D341Med (cell line): Measurements from ENCODE around the gene IREB2.
"Not testable (repeated sequence)": the region's sequence is repeated elsewhere in the genome, so short reads cannot be mapped to it uniquely, and the experiment has no call there.

Experiments
- DNase-seq: peaks from one replicate; pipeline ENCODE4 v3.0.0; 2012; ENCODE audit warnings: low spot score

Gene IREB2, protein sequence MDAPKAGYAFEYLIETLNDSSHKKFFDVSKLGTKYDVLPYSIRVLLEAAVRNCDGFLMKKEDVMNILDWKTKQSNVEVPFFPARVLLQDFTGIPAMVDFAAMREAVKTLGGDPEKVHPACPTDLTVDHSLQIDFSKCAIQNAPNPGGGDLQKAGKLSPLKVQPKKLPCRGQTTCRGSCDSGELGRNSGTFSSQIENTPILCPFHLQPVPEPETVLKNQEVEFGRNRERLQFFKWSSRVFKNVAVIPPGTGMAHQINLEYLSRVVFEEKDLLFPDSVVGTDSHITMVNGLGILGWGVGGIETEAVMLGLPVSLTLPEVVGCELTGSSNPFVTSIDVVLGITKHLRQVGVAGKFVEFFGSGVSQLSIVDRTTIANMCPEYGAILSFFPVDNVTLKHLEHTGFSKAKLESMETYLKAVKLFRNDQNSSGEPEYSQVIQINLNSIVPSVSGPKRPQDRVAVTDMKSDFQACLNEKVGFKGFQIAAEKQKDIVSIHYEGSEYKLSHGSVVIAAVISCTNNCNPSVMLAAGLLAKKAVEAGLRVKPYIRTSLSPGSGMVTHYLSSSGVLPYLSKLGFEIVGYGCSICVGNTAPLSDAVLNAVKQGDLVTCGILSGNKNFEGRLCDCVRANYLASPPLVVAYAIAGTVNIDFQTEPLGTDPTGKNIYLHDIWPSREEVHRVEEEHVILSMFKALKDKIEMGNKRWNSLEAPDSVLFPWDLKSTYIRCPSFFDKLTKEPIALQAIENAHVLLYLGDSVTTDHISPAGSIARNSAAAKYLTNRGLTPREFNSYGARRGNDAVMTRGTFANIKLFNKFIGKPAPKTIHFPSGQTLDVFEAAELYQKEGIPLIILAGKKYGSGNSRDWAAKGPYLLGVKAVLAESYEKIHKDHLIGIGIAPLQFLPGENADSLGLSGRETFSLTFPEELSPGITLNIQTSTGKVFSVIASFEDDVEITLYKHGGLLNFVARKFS

DNA sequence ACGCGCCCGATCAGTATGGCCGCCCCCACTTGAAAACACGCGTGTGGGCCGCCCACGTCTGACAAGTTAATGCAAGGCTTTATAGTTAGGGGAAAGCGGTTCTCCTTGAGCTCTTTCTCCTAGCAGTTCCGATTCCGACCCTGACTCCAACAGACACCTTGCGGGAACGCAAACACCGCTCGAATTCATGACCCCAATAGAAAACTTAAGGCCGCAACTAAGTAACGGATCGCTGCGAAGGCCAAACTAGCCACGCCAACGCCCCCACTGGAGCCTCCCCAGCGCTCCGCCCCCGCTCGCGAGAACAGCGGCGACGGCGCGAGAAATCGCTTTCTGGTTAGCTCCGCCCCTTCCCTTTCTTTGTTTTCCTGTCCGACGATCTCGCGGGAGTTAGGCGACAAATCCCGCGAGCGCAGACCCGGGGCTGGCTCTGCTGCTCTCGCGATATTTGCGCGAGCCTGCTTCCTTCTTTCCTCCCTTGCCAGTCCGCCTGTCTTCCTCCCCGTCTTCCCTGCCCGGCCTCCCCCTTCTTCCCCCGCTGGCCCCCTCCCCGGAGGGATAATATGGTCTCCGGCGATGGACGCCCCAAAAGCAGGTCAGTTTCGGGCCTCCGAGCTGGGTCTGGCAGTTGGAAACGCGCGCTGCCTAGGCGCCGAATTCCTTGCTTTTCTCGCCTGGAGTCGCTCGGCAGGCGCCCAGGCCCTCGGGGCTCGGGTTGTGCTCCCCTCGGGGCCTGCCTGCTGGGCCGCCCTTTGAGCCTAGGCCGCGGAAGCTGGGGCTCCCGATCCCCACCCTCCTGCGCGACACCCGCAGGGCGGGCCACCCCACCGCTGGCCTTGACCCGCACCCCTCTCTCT is at the start of gene IREB2:
Gene IREB2, plus strand, starts transcription at position 455 of the 857 bp plus-strand sequence. Its CDS starts 122 bp downstream, at position 577.
- DNase-seq, result peak; percentile 99

DNA sequence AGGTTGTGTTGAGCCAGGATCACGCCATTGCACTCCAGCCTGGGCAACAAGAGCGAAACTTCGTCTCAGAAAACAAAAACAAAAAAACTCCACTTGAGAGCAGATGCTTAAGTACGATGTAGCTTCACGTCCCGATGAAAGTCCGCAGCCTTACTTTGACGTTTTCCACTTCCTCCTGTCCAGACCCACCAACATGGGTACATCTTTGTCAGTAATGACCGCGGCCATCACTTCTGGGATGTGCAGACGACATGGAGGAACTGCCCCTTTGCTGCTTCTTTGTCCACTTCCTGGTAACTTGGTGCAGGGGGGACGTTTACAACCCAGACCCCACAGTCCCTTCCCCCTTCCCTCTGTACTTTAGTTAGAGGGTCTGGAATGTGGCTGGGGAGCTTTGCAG is 49.2 kb upstream of the IREB2 start:
- no peak for DNase-seq

DNA sequence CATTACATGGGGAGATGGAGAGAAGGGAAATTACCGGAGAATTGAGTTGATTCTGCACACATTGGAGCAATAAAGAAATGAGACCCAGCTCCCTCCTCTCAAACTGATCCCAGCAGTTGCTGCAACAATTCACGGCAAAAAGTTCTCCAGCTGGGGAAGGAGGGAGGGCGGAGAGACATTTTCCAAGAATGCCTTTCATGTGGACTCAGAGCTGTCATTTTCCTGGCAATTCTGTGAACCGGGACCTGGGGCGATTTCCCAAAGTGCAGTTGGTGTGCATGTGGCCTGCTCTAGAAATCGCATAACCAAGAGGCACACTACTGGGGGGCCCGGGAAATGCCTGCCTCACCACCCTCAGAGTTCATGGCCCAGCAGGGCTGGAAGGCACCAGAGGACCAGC is 48.7 kb upstream of the IREB2 start:
- no peak for DNase-seq

DNA sequence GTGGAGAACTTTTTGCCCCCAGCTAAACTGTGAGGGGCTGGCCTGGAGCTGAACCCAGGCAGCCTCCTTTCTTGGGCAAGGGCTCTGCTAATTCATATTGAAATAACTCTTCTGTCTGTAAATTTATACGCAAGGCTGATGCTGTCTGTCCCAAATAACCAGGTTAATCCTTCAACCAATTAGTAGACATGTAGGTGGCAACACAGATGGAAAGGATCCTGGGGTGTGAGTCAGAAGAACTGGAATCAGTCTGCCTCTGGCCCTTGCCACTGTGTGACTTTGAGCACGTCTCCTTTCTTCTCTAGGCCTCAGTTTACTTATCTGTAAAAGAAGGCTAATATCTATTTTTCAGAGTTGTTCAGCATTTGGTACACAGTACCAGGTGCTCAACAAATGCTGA is 48.3 kb upstream of the IREB2 start:
- DNase-seq, result no peak

DNA sequence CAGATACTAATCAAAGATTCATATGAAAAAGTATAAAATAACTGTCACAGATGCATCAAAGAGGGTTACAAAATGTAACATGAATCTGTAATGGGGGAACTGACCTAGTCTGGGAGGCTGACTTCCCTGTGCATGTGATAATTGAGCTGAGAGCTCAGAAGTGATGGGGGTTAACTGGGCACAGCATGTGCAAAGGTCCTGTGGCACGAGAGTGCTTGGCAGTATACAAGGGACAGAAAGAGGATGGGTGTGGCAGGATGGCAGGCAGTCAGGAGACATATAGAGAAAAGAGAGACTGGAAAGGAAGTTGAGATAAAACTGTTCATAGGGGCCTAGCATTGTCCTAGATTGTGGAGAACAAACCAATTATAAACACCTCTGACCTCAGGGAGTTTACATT is 47.8 kb upstream of the IREB2 start:
- DNase-seq, result no peak

DNA sequence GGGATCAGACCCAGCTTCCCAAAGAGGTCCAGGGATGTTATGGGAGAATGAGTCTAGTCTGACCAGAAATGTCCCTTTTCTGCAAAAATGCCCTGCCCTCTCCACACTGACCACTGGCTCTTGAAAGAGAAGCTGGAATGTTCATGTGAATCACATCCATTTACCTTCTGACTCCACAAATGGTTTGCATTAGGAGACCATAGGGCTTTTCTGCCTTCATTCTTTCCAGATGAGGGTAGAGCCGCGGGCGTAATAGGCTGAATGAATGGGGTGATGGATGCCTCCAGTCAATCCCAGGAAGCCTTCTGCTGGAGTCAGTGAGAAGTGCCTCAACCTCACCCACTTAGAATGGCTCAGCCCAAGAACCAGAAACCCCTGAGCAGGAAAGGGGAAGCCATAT is 47.2 kb upstream of the IREB2 start:
- DNase-seq, result no peak

DNA sequence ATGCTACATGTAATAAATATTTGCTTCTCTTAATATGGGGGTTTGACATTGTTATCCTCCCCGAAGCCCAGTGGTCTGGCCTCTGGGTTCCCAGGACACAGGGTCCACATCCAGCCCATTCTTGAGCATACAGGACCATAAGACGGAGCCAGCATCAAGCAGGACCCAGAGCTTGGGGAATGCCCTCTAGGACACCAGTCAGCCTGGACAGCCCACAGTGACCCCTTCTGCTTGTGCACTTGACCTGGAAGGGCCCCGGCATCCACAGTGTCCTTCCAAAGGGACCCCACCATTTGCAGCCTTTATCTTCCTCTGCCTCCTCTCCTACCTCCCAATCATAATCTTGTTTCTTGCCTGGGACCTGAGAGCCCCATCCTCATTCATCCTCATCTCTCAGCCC is 46.2 kb upstream of the IREB2 start:
- DNase-seq, result no peak

DNA sequence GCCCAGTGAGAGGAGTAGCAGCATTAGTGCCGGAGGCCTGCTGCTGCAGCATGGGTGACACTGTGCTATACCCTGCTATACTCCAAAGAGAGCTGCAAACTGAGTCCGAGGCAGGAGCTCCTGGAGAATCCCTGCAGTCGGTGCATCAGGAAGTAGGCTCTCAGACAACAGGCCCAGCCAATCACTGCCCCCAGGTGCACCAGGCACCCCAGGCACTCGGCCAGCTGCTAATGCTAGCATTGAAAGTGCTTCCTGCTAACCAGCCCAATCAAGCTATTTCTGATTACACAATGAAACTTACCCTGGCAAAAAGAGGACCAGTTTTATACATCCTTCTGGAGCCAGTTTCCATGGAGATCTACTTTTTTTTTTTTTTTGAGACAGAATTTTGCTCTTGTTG is 45.6 kb upstream of the IREB2 start:
- DNase-seq, result no peak

DNA sequence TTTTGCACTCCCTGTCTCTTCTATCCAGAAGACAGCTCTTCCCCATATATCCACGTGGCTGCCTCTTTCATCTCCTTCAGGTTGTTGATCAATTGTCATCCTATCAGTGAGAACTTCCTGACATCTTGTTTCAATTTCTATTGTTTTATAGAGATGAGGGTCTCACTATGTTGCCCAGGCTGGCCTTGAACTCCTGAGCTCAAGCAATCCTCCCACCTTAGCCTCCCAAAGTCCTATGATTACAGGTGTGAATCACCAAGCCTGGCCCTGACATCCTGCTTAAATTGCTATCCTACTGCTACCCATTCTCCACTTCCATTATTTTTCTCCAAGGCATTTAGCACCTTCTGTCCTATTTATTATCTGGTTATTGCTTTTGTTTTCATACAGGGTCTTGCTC is 44.9 kb upstream of the IREB2 start:
- DNase-seq, result no peak

DNA sequence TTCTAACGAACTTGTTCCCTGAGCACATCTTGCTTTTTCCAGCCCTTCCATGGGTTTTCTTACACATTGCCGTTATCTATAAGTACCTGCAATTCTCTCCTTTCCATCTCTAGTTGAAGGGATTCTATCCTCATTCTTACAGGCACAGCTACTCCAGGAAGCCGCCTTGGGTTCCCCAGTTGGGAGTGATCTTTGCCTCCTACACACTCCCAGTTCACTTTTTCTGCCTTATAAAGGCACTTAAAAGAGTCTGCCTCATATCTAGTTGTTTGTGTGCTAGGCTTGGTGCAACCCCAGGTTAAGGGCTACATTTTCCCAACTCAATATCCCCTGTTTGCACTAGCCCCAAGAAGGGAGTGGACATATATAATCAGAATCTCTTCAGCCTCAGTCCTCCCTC is 44.0 kb upstream of the IREB2 start:
- DNase-seq, result no peak

DNA sequence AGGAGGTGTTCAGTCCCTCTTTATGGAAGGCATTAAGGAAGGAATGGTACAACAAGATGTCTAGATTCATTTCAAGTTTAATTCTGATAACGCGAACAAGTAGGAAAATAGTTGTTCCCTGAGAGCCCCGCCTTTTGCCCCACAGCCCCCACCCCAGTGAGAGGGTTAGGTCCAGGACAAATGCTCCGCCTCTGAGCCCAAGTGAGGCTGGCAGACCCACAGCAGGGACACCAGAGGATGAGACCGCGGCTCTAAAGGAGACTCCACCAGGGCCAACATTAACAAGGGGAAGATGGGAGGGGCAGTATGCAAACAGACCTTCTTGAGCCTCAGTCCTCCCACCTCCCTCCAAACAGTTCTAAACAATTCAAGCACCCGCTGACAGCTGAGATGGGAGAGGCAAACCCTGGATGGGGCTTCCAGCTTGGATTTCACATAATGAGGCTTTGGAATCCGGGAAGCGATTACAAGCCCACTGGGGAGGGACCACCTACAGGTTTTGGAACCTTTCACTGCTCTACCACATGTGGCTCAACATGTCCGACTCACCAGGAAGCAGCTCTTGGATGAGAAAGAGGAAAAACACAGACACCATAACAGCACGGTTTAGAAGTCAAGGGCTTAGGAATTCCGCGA is 42.9 kb upstream of the IREB2 start:
- DNase-seq, result no peak

DNA sequence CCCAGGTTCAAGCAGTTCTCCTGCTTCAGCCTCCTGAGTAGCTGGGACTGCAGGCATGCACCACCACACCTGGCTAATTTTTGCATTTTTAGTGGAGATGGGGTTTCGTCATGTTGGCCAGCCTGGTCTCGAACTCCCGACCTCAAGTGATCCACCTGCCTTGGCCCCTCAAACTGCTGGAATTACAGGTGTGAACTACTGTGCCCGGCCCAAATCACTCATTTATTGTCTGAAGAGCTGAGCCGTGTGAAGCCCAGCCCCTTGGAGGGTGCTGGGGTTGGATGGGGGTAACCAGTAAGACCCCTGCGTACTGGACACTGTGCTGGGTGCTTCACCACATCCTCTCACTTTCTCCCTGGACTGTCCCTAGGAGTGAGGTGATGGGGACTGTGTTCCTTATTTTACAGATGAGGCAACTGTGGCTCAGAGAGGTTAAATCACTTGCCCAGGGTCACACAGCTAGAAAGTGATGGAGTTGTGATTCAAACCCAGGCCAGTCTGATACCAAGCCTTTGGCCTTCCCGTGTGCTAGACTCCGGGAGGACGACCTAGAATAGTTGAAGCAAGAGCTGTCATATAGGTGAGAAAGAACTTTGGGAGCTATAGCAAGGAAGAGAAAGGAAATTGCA is 41.7 kb upstream of the IREB2 start:
- DNase-seq, result no peak

DNA sequence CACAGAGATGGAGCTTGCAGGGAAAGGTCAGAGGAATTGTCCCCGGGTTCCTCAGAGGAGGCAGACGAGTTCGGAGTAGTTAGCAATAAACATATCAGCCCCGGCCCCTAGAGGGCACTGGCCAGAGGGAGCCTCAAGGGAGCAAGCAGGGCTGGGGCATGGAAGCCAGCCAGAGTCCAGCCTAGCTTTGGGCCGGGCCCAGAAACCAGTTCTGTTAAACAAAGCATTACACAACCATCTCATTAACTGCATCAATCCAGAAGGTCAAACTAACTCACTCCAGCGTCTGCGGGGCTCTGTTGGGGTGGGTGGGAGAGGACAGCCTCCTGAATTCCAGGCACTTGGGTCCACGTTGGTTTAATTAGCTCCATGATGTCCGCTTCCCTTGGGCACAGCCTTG is 41.0 kb upstream of the IREB2 start:
- DNase-seq, result no peak

DNA sequence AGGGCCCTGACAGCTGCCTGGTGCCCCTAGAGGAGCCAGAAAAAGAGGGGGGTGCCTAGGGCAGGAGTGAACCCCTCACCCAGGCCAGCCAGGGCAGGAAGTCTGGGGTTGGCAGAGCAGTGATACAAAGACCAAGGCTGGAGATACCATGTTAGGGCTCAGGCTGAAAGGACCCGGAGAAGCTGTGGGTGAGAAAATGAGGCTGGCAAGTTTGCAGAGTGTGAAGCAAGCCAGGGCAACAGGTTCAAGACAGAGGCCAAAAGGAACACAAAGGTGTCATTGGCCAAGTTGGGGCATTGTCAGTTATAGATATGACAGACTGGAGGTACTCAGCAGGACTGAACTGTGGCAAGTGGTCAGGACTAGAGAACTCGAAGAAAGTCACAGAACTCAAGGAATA is 40.6 kb upstream of the IREB2 start:
- DNase-seq, result no peak

DNA sequence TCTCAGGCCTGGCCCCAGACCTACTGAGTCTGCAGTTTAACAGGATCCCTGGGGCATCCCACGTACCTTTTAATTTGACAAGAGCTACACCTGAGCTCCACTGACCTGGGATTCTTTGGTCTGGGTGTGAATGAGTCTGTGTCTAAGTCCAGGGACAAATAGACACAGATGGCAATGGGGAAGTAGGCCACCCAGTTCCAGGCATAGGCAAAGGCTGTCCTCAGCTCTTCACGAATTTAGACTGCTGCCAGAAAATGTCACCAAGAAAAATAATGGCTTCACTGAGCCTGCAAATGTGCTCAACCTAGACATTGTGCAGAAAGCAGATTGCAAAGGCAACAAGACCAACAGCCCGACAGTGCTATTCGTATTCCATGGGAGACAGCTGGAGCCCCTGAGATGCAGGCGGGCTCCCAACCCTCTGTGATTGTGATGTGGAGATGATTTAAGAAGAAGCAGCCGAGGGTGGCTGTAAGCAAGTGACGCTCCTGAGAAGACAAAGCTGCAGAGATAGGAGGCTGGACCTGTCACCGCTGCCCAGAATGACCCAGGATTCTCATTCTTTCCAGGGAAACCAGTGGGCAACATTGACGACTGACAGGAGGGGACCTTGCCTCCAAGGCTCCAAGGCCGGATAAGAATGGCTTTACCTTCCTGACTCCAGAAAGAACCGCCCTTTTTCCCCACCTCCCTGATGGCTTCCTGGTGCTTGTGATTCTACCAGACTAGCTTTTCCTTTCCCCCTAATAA is 39.8 kb upstream of the IREB2 start:
- no peak for DNase-seq

DNA sequence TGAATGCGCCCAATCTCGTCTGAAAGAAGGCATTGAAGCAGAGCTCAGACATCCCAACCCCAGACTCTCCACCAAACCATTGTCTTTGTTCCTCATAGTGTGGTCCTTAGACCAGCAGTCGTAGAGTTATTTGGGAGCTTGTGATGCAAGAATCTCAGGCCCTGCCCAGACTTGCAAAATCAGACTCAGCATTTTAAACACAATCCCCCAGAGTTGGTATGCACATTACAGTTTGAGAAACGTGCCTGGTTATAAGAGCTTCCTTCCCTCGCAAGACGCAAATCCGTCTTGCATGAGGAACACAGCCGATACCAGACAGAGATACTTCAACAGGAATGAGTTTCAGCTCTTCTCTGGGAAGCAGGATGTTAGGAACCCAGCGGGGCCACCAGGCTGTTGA is 38.9 kb upstream of the IREB2 start:
- DNase-seq, result no peak

DNA sequence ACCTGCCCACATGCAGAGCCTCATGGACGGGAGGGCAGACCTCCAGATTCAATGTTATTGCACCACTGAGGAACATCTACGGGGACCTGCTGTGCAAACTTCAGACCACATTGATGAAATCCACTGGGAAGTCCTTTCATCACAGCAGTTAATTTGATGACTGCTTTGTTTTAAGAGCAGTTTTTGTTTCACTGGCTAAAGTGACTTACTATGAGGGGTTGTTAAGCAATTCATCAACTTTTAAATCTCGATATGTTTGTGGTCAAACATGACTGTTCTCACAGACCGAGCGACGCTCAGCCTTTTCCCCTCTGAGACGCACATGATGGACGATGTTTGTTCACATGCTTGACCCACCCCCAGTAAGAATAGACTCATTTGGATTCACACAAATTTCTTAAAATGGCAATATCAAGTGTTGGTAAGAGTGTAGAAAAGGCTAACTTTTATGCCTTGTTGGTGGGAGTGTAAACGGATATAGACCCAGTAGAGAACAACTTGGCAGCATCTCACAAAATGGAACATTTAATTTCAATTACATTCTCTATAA is 35.9 kb upstream of the IREB2 start:
- DNase-seq, result no peak

DNA sequence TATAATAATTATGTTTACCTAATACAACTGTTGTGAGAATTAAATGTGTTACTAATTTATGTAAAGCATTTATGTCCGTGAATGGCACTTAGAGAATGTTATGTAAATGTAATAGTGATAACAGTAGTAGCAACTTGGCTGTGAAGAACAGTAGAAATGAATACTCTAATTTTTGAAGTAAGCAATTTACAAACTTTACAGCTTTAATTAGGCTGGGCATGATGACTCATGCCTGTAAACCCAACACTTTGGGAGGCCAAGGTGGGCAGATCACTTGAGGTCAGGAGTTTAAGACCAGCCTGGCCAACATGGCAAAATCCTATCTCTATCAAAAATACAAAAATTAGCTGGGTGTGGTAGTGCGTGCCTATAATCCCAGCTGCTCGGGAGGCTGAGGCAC is 33.9 kb upstream of the IREB2 start:
- DNase-seq, result no peak

DNA sequence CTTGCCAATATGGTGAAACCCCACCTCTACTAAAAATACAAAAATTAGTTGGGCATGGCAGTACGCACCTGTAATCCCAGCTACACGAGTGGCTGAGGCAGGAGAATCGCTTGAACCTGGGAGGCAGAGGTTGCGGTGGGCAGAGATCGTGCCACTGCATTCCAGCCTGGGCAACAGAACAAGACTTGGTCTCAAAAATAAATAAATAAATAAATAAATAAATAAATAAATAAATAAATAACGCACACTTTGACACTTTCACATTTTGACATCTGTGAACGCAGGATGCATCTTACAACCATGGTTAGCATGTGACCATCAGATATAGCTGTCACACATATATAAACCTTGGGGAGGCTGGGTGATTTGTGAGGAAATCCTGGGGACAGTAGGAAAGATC is 33.2 kb upstream of the IREB2 start:
- DNase-seq, result not testable (repeated sequence)

DNA sequence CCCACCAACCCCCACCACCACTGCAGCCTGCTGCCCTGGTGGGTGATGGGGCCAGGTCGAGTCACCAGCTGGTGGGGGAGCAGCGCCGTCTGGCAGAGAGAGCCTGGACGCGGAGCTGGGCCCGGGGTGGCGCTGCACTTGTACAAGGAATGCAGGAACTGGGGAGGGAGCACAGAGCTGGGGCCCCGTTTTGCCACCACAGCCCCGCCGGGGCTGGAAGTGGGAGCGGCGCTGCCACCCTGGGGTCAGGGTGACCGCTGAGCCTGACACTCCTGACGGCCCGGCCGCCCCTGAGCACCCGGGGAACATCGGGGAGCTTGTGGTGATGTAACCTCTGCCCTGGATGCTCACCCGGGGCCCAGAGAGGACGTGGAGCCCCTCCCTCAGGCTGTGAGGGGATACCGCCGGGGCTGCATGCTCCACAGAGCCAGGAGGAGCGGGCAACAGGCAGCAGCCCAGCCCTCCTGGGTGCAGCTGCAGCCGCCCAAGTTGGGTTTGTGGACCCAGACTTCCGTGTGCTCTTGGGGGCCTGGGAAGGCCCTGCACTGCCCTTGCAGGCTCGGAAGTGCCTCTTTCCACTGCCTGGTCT is 32.6 kb upstream of the IREB2 start:
- DNase-seq, result no peak
